NCI-H1436 (cell line): ENCODE measurements around the gene MAML3.
A peak's percentile ranks its signal among the peaks of the same experiment; 100 is the strongest.
"Not testable (repeated sequence)": the region's sequence is repeated elsewhere in the genome, so short reads cannot be mapped to it uniquely, and the experiment has no call there.

Experiments used
- DNase-seq: peaks from one replicate; lab custom pipeline; 2025; lab: John Stamatoyannopoulos, UW

The MAML3 gene

DNA sequence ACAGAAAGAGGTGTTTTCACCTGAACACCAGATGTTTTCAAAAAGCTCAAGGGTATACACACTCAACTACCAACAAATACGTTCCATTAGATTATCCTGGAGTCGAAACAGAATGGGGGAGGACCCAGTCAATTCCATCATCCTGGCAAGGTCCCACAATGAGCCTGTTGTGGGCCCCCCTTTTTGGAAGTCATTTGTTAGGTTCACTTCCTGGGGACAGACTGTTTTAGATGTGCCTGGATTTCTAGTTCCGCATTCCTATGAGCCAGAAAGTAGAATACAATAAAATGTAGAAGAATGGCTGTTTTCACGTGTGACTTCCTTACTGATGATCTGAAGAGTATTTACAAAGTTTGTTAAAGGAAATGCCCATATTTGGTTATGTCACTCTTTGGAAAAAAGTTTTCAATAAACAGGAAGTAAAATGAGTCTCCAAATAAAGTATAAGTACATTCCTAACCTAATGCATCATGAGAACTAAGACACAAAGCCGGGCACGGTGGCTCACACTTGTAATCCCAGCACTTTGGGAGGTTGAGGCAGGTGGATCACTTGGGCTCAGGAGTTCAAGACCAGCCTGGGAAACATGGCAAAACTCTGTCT lies 192.5 kb downstream of the MAML3 start:
- no peak for DNase-seq

GRCh38 chr4:139959396-139959795 lies 194.6 kb downstream of the MAML3 start:
- DNase-seq, result no peak

GRCh38 chr4:139958739-139959098 lies 195.3 kb downstream of the MAML3 start:
- peak; percentile 31 for DNase-seq

DNA sequence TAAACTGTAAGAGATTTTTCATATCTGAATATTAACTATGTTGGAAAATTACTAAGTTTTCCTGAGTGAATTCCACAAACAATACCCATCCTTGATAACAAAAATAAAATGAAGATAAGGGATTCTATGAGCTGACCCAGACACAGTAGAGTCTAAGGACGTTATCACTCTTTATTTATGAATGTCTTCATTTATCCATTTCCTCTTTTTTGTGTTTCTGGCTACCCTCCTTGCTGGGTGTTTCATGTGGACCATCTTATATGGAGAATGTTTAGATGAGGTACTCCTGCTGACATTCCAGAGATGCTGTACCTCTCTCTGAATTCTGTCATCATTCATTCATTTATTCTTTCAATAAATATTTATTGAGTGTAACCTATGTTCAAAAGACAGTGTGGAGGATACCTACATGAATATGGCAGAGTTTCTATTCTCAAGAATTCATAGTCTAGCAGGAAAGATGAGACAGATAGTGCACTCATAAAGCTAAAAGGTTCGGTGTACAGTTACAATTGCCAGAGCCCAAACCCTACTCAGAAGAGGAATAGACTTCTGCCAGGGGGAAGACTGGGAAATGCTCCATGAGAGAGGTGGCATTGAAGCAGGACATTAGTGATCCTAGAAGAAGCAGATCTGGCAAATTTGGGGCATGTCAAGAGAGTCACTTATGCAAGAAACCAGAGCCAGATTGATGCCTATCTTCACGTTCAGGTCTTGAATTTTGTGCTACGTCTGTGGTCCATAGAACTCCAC lies 195.8 kb downstream of the MAML3 start:
- DNase-seq, result no peak

GRCh38 chr4:139957065-139957464 lies 196.9 kb downstream of the MAML3 start:
- no peak for DNase-seq

GRCh38 chr4:139956507-139957017 lies 197.4 kb downstream of the MAML3 start:
- DNase-seq, result no peak

DNA sequence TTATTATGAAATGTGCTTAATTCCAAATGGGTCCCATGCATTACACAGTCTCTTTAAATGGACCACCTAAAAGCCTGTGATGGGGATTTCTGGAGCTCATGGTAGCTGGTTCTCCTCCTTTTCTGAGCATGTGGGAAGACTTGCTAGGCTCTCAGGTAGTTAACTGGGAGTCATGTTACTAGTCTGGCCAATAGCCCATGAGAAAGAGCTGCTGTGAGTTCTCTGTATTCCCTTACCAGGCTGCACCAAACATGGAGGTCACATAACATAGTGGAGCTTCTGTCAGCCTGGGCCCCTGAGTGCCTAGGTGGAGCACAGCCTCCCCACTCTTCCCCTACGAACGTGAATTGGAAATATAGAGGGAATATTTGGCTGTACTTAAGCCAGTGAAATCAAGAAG lies 198.4 kb downstream of the MAML3 start:
- DNase-seq, result no peak

DNA sequence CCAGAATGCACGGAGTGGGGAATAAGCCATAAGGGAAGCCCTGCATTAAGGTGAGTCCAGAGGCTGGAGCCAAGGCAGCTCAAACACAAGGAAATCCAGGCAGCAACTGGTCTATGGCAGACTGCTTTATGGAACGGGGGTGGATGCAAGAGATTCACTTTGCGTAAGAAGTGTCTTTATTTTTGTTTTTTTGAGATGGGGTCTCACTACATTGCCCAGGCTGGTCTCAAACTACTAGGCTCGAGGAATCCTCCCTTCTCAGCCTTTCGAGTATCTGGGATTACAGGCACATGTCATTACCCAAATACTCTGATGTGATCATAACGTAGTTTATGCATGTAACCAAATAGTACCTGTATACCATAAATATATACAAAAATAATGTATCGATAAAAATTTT lies 199.5 kb downstream of the MAML3 start:
- DNase-seq, result no peak

GRCh38 chr4:139951021-139951420 lies 203.0 kb downstream of the MAML3 start:
- no peak for DNase-seq

- DNase-seq, result no peak
Observed at GRCh38 chr4:139950568-139950967, 203.4 kb downstream of the MAML3 start.

- DNase-seq, result not testable (repeated sequence)
Observed at GRCh38 chr4:139944916-139945315, 209.1 kb downstream of the MAML3 start.

- no peak for DNase-seq
Observed at GRCh38 chr4:139943277-139943676, 210.7 kb downstream of the MAML3 start.

DNA sequence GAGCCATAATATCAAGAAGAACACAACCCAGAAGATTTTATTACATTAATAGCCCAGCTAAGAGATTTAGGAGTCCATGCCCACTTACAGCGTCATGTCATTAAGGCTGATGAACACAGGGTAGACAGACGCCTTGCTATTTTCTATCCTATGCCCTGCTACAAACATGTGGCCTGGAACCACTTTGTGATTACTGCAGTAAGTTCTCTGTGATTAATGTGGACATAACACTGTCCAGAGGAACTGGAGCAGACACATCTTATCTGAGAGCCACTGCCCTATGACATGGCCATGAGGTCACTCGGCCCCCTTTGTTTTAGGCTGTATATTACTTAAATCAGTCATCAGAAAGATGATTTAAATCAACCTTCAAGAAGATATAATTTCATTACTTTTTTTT lies 211.7 kb downstream of the MAML3 start:
- DNase-seq, result no peak

GRCh38 chr4:139940600-139940999 lies 213.4 kb downstream of the MAML3 start:
- no peak for DNase-seq

- DNase-seq, result no peak
Observed at GRCh38 chr4:139938414-139938813, 215.6 kb downstream of the MAML3 start.

GRCh38 chr4:139935911-139936310 lies 218.1 kb downstream of the MAML3 start:
- no peak for DNase-seq

- peak; percentile 74 for DNase-seq
Observed at GRCh38 chr4:139934708-139935195, 219.2 kb downstream of the MAML3 start.

DNA sequence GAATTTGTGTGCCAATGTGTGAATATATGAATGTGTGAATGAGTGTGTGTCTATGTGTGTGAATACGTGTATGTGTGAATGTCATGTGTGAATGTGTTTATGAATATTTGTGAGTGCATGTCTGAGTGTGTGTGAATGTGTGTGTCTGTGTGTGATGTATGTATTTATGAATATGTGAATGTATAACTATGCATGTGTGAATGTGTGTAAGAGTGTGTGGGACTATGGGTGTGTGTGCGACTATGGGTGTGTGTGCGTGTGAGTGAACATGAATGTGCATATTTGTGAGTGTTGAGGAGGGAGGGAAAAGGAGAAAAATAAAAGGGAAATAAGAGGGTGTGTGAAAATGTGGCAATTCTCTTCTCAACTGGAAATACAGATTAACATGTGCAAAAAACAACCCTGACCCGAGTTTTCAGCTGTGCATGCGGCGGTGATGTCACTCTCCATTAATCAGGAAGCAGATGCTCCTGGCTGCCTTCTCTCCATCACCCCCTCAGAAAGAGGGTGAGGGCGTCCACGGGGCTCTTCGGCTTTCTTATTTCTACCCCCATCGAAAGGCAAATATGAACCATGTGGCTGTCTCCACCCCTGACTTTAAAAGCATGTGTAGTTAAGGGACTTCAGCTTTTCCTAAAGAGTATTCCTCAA lies 219.8 kb downstream of the MAML3 start:
- DNase-seq, result peak; percentile 47

DNA sequence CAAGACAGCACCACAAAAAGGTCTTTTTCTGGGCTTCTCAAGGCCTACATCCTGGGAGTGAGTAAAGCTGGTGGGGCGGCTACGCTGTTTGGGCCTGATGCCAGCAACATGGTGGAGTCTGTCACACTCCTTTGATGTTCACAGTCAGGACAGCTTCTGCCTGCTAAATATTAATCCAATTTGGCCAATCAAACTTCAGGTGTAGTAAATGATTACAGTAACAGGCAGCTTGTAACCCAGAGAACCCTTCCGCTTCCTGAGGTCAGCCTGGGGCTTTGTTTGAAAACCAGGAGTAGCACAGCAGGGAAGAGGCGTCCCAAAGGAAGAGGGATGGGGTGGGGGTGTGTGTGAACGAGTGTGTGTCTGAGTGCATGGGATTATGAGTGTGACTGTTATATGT lies 220.4 kb downstream of the MAML3 start:
- DNase-seq, result no peak

DNA sequence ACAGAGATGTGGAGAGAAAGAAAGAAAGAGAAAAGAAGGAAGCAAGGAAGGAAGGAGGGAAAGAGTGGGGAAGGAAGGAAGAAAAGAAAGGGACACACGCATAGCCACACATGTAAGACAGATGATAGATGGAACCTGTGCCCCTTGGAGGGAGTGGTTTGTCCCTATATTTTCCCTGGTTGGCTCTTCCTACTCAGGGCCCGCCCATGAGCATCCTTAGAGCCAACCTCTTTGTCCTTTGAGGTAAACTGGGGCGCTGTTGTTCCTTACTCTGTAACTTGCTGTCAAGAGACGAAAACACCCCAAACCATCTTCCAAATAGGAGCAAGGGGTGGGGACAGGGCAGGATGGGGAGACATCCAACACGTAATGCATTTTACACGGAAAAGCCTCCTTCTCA lies 220.9 kb downstream of the MAML3 start:
- DNase-seq, result no peak

DNA sequence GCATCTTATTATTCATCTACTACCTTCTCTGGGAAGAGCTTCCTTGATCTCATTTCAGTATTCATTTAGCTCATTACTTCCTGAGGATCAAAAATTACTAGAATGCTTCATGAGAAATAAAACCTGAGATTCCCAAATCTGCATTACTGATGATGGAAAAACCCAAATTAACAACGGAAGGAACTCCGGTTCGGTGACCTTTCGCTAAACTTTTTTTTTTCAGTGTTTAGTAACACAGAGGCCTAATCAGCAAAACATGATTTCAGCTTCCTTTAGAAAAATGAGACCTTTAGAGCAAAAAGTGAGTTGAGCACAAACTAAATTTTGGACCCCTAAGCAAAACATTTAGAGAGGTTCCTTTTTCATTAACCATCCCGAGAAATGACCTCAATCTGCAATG lies 229.2 kb downstream of the MAML3 start:
- no peak for DNase-seq

GRCh38 chr4:139922406-139923024 lies 231.5 kb downstream of the MAML3 start:
- no peak for DNase-seq
